ENCODE measurements around the gene MIPOL1. TPM values are rescaled to one million over a fixed set of nuclear protein-coding genes. Genes with fewer than 3 reads are reported as not detected.
"Not testable (repeated sequence)": the region's sequence is repeated elsewhere in the genome, so short reads cannot be mapped to it uniquely, and the experiment has no call there.

MIPOL1 gene
- total RNA-seq, 1 experiment from 2014 or later = 18.7 TPM

DNA sequence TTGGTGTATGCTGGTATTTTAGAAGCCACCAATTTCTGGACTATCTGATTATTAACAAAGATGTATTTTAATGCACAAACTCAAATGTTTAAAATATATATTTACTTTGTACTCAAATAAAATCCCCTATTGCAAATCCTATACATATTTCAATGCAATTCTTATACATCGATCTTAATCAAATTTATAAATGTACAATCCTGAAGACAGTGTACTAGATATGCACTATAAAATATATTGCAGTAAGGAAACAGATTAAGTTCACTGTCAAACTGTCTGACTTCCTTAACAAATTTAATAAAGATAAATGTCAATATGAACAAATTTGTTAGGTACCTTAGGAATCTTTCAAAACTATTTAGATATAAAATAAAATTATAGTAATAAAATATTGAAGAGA, 353.4 kb downstream of the MIPOL1 start:
- H3K27ac Mint-ChIP-seq (ENCODE audit: unreplicated experiment) = no peak overlapping the region
- Histone ChIP-seq H3K36me3 (ENCODE audit: control insufficient read depth, insufficient read depth, low read length) (no peaks in the 10 kb centered on the region), H3K9me3 (peaks cover 23% of the 10 kb centered on the region), H3K27me3 (replicated peaks; ENCODE audit: control insufficient read depth, insufficient read depth, low read length) (no peaks in the 10 kb centered on the region), H3K4me1 (peaks cover 29% of the 10 kb centered on the region), H3K4me3 (ENCODE audit: low read depth, low read length) (no peak overlapping the region)
- TF ChIP-seq, protein P1, sequence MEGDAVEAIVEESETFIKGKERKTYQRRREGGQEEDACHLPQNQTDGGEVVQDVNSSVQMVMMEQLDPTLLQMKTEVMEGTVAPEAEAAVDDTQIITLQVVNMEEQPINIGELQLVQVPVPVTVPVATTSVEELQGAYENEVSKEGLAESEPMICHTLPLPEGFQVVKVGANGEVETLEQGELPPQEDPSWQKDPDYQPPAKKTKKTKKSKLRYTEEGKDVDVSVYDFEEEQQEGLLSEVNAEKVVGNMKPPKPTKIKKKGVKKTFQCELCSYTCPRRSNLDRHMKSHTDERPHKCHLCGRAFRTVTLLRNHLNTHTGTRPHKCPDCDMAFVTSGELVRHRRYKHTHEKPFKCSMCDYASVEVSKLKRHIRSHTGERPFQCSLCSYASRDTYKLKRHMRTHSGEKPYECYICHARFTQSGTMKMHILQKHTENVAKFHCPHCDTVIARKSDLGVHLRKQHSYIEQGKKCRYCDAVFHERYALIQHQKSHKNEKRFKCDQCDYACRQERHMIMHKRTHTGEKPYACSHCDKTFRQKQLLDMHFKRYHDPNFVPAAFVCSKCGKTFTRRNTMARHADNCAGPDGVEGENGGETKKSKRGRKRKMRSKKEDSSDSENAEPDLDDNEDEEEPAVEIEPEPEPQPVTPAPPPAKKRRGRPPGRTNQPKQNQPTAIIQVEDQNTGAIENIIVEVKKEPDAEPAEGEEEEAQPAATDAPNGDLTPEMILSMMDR (IDR thresholded peaks at IDR 0.05; ENCODE audit: insufficient read depth in 1 of 2, low read depth in 1 of 2, low read length in 1 of 2, severe bottlenecking in 1 of 2, unreplicated experiment in 1 of 2) = no peak
- intact Hi-C loops (cut with micrococcal nuclease; ENCODE audit: unreplicated experiment) = no loop called here
- ChIA-PET POLR2A (no interaction called here), CTCF (no interaction called here)
- H3K9me3 Mint-ChIP-seq (ENCODE audit: unreplicated experiment) = peaks cover 23% of the 10 kb centered on the region
- H3K36me3 Mint-ChIP-seq (ENCODE audit: insufficient read depth, unreplicated experiment) = peaks cover 21% of the 10 kb centered on the region
- peaks cover 10% of the 10 kb centered on the region for H3K4me1 Mint-ChIP-seq (ENCODE audit: low read depth, unreplicated experiment)
- BruUV-seq (replicated peaks) = no TSS peak
- no peak for DNase-seq
- H3K27me3 Mint-ChIP-seq (ENCODE audit: insufficient read depth, unreplicated experiment) = no peaks in the 10 kb centered on the region
- H3K4me3 Mint-ChIP-seq (ENCODE audit: unreplicated experiment) = no peak overlapping the region

DNA sequence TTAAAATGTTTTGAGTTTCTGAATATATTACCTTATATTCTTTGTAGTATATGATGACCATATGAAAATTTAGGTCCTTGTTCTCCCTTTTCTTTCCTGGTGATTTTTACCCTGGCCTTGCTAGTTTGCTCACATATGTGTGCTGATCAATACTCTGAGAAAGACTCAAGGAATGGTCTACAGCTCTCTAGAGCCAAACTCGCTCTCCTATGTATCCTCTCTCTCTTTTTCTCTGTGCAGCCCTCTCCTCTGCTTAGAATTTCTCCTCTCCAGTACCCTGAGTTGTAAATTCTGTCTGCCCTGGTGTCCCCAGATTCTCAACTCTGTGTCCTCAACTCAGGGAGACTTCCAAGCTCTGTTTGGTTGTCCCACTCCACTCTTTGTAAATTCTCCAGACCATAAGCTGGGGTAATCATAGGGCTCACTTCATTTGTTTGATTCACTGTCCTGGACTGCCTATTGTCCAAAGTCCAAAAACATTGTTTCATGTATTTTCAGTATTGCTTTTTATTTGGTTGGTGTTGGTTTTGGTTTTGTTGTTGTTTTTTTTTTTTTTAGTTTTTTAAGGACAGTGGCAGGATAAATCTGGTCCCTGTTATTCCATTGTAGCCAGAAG, 356.3 kb downstream of the MIPOL1 start:
- H3K9me3 Mint-ChIP-seq (ENCODE audit: unreplicated experiment) = peaks cover 43% of the 10 kb centered on the region
- no peak for DNase-seq

DNA sequence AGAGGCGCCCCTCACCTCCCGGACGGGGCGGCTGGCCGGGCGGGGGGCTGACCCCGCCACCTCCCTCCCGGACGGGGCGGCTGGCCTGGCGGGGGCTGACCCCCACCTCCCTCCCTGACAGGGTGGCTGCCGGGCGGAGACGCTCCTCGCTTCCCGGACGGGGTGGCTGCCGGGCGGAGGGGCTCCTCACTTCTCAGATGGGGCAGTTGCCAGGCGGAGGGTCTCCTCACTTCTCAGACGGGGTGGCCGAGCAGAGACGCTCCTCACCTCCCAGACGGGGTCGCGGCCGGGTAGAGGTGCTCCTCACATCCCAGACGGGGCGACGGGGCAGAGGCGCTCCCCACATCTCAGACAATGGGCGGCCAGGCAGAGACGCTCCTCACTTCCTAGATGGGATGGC, 357.9 kb downstream of the MIPOL1 start:
- H3K4me3 ChIP-seq (ENCODE audit: low read depth, low read length); intact Hi-C loops (cut with micrococcal nuclease; ENCODE audit: unreplicated experiment); H3K36me3 ChIP-seq (ENCODE audit: control insufficient read depth, insufficient read depth, low read length); BruUV-seq (replicated peaks); POLR2A ChIA-PET; H3K4me3 Mint-ChIP-seq (ENCODE audit: unreplicated experiment); DNase-seq; H3K4me1 Mint-ChIP-seq (ENCODE audit: low read depth, unreplicated experiment); CTCF ChIA-PET; H3K27me3 Mint-ChIP-seq (ENCODE audit: insufficient read depth, unreplicated experiment); H3K27ac Mint-ChIP-seq (ENCODE audit: unreplicated experiment); H3K4me1 ChIP-seq; H3K27me3 ChIP-seq (replicated peaks; ENCODE audit: control insufficient read depth, insufficient read depth, low read length): not testable (repeated sequence)
- peaks cover 46% of the 10 kb centered on the region for H3K9me3 Mint-ChIP-seq (ENCODE audit: unreplicated experiment)
- peaks cover 32% of the 10 kb centered on the region for H3K9me3 ChIP-seq
- H3K36me3 Mint-ChIP-seq (ENCODE audit: insufficient read depth, unreplicated experiment) = peaks cover 53% of the 10 kb centered on the region

More for the DNA sequence above, 356.3 kb downstream of the MIPOL1 start:
- peaks cover 32% of the 10 kb centered on the region for H3K9me3 ChIP-seq
- peaks cover 12% of the 10 kb centered on the region for H3K4me1 ChIP-seq
- Mint-ChIP-seq H3K4me1 (ENCODE audit: low read depth, unreplicated experiment) (no peaks in the 10 kb centered on the region), H3K27ac (ENCODE audit: unreplicated experiment) (no peak overlapping the region), H3K4me3 (ENCODE audit: unreplicated experiment) (no peak overlapping the region), H3K36me3 (ENCODE audit: insufficient read depth, unreplicated experiment) (peaks cover 48% of the 10 kb centered on the region), H3K27me3 (ENCODE audit: insufficient read depth, unreplicated experiment) (no peaks in the 10 kb centered on the region)
- TF ChIP-seq, protein P1 (IDR thresholded peaks at IDR 0.05; ENCODE audit: insufficient read depth in 1 of 2, low read depth in 1 of 2, low read length in 1 of 2, severe bottlenecking in 1 of 2, unreplicated experiment in 1 of 2) = no peak
- POLR2A ChIA-PET = no interaction called here
- BruUV-seq (replicated peaks) = no TSS peak
- CTCF ChIA-PET = no interaction called here
- no peaks in the 10 kb centered on the region for H3K27me3 ChIP-seq (replicated peaks; ENCODE audit: control insufficient read depth, insufficient read depth, low read length)
- no peaks in the 10 kb centered on the region for H3K36me3 ChIP-seq (ENCODE audit: control insufficient read depth, insufficient read depth, low read length)
- intact Hi-C loops (cut with micrococcal nuclease; ENCODE audit: unreplicated experiment) = no loop called here
- H3K4me3 ChIP-seq (ENCODE audit: low read depth, low read length) = no peak overlapping the region
